ENCODE measurements around the gene BAIAP2. TPM values are rescaled to one million over a fixed set of nuclear protein-coding genes. Genes with fewer than 3 reads are reported as not detected.
A peak's percentile ranks its signal among the peaks of the same experiment; 100 is the strongest.

The BAIAP2 gene
- total RNA-seq, 1 donor from 2014 or later, result 37.6 TPM

GRCh38 chr17:80990921-80991644 lies 43.9 kb upstream of the BAIAP2 start:
- no peaks in the 10 kb centered on the region for H3K9me3 Mint-ChIP-seq (ENCODE audit: low read depth)
- H3K27ac Mint-ChIP-seq, result peak overlapping the region; percentile 69
- peak overlapping the region; percentile 67 for H3K4me3 Mint-ChIP-seq (ENCODE audit: low read depth)
- TF ChIP-seq, protein P1, sequence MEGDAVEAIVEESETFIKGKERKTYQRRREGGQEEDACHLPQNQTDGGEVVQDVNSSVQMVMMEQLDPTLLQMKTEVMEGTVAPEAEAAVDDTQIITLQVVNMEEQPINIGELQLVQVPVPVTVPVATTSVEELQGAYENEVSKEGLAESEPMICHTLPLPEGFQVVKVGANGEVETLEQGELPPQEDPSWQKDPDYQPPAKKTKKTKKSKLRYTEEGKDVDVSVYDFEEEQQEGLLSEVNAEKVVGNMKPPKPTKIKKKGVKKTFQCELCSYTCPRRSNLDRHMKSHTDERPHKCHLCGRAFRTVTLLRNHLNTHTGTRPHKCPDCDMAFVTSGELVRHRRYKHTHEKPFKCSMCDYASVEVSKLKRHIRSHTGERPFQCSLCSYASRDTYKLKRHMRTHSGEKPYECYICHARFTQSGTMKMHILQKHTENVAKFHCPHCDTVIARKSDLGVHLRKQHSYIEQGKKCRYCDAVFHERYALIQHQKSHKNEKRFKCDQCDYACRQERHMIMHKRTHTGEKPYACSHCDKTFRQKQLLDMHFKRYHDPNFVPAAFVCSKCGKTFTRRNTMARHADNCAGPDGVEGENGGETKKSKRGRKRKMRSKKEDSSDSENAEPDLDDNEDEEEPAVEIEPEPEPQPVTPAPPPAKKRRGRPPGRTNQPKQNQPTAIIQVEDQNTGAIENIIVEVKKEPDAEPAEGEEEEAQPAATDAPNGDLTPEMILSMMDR (IDR thresholded peaks at IDR 0.05; ENCODE audit: unreplicated experiment), result no peak
- H3K4me1 Mint-ChIP-seq (ENCODE audit: low read depth), result peaks cover 5% of the 10 kb centered on the region
- no peak for DNase-seq (ENCODE audit: low spot score, unreplicated experiment)
- peaks cover 11% of the 10 kb centered on the region for H3K27me3 Mint-ChIP-seq
- peaks cover 4% of the 10 kb centered on the region for H3K36me3 Mint-ChIP-seq (ENCODE audit: insufficient read depth)

DNA sequence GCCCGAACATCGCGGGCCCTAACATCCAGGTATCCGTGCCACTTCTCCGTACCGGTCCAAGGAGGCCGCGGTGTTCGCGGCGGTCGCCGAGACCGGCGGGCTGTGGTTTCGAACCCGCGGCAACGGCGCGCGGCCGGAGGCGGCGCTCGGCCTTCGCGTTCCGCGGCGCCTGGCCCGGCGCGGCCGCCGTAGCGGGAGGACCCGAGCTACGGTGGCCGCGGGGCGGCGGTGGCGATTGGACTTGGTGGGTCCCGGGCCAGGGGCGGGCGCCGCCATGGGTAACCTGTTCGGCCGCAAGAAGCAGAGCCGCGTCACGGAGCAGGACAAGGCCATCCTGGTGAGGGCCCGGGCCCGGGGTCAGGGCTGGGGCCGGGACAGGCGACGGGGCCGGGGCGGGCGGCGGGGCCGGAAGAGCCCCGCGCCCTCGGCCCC lies 43.3 kb upstream of the BAIAP2 start, which contains the start of gene CHMP6:
Gene CHMP6, plus strand, starts transcription at position 197 of the 432 bp plus-strand sequence. Its CDS starts 78 bp downstream, at position 275.
- peak within 1 kb of the TSS; percentile 69 for H3K27ac Mint-ChIP-seq
- TF ChIP-seq, protein P1 (IDR thresholded peaks at IDR 0.05; ENCODE audit: unreplicated experiment), result peak; percentile 24
- no peaks in the 10 kb centered on the region for H3K9me3 Mint-ChIP-seq (ENCODE audit: low read depth)
- H3K4me3 Mint-ChIP-seq (ENCODE audit: low read depth), result peak within 1 kb of the TSS; percentile 71
- H3K27me3 Mint-ChIP-seq, result peaks cover 11% of the 10 kb centered on the region
- DNase-seq (ENCODE audit: low spot score, unreplicated experiment), result peak; percentile 63
- peaks cover 5% of the 10 kb centered on the region for H3K4me1 Mint-ChIP-seq (ENCODE audit: low read depth)
- peaks cover 5% of the 10 kb centered on the region for H3K36me3 Mint-ChIP-seq (ENCODE audit: insufficient read depth)

DNA sequence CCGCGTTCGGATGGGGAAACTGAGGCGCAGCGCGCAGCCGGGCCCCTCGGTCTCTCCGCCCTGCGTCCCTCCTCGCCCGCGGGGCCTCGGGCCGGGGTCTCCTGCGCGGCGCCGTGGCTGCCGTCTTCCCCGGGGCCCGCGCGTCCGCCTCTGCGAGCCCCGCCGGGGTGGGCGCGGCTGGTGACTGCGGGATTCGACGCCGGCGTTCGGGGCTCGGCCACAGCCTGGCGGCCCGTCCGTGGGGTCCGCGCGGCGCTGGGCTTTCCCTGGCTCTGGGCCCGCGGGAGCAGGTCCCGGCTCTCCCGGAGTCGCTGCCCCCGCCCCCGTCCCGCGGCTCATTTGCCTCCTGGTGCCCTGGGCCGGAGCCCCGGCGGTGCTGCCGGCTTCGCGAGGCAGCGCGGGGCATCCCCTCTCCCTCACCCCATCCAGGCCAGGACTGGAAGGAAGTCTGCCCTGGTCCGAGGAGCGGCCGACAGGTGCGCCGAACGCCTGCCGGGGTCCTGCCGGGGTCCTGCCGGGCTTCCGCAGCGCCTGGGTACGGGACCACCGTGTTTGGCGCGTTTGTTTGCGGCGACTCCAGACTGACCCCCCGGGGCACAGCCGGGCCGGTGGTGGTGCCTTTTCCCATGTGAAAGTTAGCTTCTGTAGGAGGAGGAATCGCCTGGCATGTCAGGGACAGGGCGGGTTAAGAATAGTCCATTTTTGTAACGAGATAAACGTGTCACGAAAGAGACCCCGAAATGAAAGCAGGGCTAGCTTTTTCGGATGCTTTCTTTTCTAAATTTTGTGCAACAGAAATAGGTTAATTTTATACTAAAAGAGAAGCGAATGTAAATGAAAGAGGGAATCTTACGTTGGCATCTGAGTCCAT lies 42.6 kb upstream of the BAIAP2 start:
- H3K27ac Mint-ChIP-seq, result no peak overlapping the region
- H3K36me3 Mint-ChIP-seq (ENCODE audit: insufficient read depth), result peaks cover 5% of the 10 kb centered on the region
- peaks cover 11% of the 10 kb centered on the region for H3K27me3 Mint-ChIP-seq
- no peak for DNase-seq (ENCODE audit: low spot score, unreplicated experiment)
- TF ChIP-seq, protein P1 (IDR thresholded peaks at IDR 0.05; ENCODE audit: unreplicated experiment), result no peak
- H3K9me3 Mint-ChIP-seq (ENCODE audit: low read depth), result no peaks in the 10 kb centered on the region
- H3K4me1 Mint-ChIP-seq (ENCODE audit: low read depth), result peaks cover 5% of the 10 kb centered on the region
- peak overlapping the region; percentile 71 for H3K4me3 Mint-ChIP-seq (ENCODE audit: low read depth)

- Mint-ChIP-seq H3K27ac (peak overlapping the region; percentile 47), H3K36me3 (ENCODE audit: insufficient read depth) (peaks cover 5% of the 10 kb centered on the region), H3K4me3 (ENCODE audit: low read depth) (peak overlapping the region; percentile 71), H3K4me1 (ENCODE audit: low read depth) (peaks cover 5% of the 10 kb centered on the region), H3K27me3 (peaks cover 7% of the 10 kb centered on the region), H3K9me3 (ENCODE audit: low read depth) (no peaks in the 10 kb centered on the region)
- TF ChIP-seq, protein P1 (IDR thresholded peaks at IDR 0.05; ENCODE audit: unreplicated experiment), result no peak
- DNase-seq (ENCODE audit: low spot score, unreplicated experiment), result no peak
Observed at GRCh38 chr17:80992948-80993624, 41.9 kb upstream of the BAIAP2 start.

- Mint-ChIP-seq H3K4me1 (ENCODE audit: low read depth) (peaks cover 5% of the 10 kb centered on the region), H3K36me3 (ENCODE audit: insufficient read depth) (peaks cover 7% of the 10 kb centered on the region), H3K9me3 (ENCODE audit: low read depth) (no peaks in the 10 kb centered on the region), H3K27me3 (peaks cover under 1% of the 10 kb centered on the region), H3K4me3 (ENCODE audit: low read depth) (no peak overlapping the region), H3K27ac (no peak overlapping the region)
- DNase-seq (ENCODE audit: low spot score, unreplicated experiment), result no peak
- TF ChIP-seq, protein P1 (IDR thresholded peaks at IDR 0.05; ENCODE audit: unreplicated experiment), result no peak
Observed at GRCh38 chr17:80995131-80995530, 39.8 kb upstream of the BAIAP2 start.

Data from progenitor cell of endocrine pancreas (in vitro differentiated cells).